ENCODE results near the gene ZNF785.

The ZNF785 gene

DNA sequence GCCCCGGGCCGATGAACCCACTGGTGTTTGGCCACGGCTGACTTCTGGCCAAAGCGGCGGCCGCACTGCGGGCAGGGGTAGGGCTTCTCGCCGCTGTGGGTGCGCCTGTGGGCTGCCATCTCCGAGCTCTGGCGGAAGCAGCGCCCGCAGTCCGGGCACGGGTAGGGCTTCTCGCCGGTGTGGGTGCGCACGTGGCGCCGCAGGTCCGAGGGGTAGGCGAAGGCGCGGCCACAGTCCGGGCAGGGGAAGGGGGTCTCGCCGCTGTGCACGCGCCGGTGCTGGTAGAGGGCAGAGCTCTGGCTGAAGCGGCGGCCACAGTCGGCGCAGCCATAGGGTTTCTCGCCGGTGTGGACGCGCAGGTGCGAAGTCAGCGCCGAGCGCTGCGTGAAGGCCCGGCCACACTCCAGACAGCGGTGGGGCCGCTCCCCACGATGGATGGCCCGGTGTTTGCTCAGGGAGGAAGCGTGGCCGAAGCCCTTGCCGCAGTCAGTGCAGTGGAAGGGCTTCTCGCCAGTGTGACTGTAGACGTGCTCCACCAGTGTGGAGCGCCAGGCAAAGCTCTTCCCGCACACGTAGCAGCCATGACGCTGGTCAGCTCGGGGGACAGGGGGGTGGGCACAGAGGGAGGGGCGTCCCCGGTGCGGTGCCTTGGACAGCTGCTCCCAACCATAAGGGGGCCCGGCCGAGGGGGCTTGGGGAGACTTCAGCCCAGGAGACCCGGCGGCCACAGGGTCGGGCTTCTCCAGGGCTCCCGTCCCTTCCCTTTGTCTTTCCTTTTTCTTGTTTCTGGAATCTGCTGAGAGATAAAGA is 30.0 kb downstream of the ZNF785 start:
- no peak for TF ChIP-seq Cebpa-rat (IDR thresholded peaks at IDR 0.05)
- Histone ChIP-seq H3K4me2 (peak overlapping the region in 3 of 11 experiments; percentile 84 to 97 (median 96); a peak in 4 of 22 replicates), H3K27ac (0 out of 22 replicates have a peak overlapping the region, but pooled peaks of 1 of the 11 experiments have one; percentile 94), H3K4me3 (no peak overlapping the region), H3K9me3 (replicated peaks in 1 of 11) (no peaks in the 10 kb centered on the region), H3K27me3 (peaks cover 0 to 15% (median 11%) of the 10 kb centered on the region in 11 experiments; a peak in 17 of 22 replicates), H3K36me3 (peaks cover 26 to 47% (median 39%) of the 10 kb centered on the region in 11 experiments), H3K4me1 (peaks cover 40 to 84% (median 55%) of the 10 kb centered on the region in 10 experiments), H4K20me1 (peaks cover 0 to 26% (median 0%) of the 10 kb centered on the region in 11 experiments; a peak in 8 of 22 replicates), H3K9ac (peak overlapping the region in 3 of 11 experiments; percentile 7 to 15 (median 14); a peak in 1 of 22 replicates)

DNA sequence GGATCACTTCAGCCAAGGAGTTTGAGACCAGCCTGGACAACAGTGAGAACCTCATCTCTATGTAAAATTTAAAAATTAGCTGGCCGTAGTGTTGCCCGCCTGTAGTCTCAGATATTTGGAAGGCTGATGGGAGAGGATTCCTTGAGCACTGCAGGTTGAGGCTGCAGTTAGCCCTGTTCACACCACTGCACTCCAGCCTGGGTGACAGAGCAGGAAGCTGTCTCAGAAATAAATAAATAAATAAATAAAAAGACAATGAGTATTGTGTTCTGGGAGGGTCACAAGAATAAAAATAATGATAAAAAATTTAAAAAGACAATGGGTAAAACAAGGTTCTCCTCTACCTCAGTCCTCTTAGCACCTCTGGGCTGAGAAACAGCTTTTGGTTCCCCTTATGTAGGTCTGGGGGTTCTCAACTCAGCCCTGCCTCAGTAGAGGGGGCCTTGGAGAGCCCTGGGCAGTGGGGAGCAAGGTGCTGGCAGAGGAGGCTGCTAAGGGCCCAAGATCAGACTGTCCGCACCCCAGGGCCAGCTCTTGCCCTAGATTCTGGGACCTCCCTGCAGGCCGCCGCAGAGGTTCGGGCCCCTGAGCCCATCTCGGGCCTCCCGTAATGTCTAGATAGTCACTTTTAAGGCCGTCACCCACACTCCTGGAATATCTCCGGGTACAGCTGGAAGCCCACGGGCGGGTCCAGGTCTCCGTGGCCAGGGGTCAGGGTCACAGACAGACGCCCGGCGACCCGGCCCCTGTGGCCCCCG is 30.8 kb downstream of the ZNF785 start:
- peaks cover 40 to 79% (median 48%) of the 10 kb centered on the region in 10 experiments for H3K4me1 ChIP-seq
- peaks cover 0 to 7% (median 4%) of the 10 kb centered on the region in 11 experiments; a peak in 12 of 22 replicates for H3K27me3 ChIP-seq
- peaks cover 26 to 51% (median 39%) of the 10 kb centered on the region in 11 experiments for H3K36me3 ChIP-seq

GRCh38 chr16:30553393-30553899 is 32.1 kb downstream of the ZNF785 start:
- Histone ChIP-seq H3K9me3 (replicated peaks in 1 of 11) (no peaks in the 10 kb centered on the region), H3K36me3 (peaks cover 26 to 53% (median 39%) of the 10 kb centered on the region in 11 experiments), H4K20me1 (peaks cover 0 to 26% (median 0%) of the 10 kb centered on the region in 11 experiments; a peak in 8 of 22 replicates), H3K4me1 (peaks cover 28 to 78% (median 38%) of the 10 kb centered on the region in 10 experiments), H3K27ac (peak overlapping the region in 6 of 11 experiments; percentile 24 to 43 (median 34); a peak in 9 of 22 replicates), H3K27me3 (no peaks in the 10 kb centered on the region), H3K9ac (peak overlapping the region in 2 of 11 experiments; percentile 10 to 28; a peak in 3 of 22 replicates), H3K4me3 (no peak overlapping the region), H3K4me2 (peak overlapping the region; percentile 8 to 80 (median 47); a peak in 20 of 22 replicates)
- no peak for TF ChIP-seq Cebpa-rat (IDR thresholded peaks at IDR 0.05)

More for the DNA sequence above, 30.8 kb downstream of the ZNF785 start:
- no peaks in the 10 kb centered on the region for H3K9me3 ChIP-seq (replicated peaks in 1 of 11)
- TF ChIP-seq Cebpa-rat (IDR thresholded peaks at IDR 0.05): no peak
- H3K4me3 ChIP-seq: no peak overlapping the region
- H4K20me1 ChIP-seq: peaks cover 0 to 26% (median 0%) of the 10 kb centered on the region in 11 experiments; a peak in 8 of 22 replicates
- H3K4me2 ChIP-seq: peak overlapping the region in 5 of 11 experiments; percentile 10 to 80 (median 71); a peak in 3 of 22 replicates
- no peak overlapping the region for H3K27ac ChIP-seq
- peak overlapping the region in 3 of 11 experiments; percentile 17 to 24 (median 19); a peak in 1 of 22 replicates for H3K9ac ChIP-seq

GRCh38 chr16:30552956-30553355 is 32.5 kb downstream of the ZNF785 start:
- TF ChIP-seq Cebpa-rat (IDR thresholded peaks at IDR 0.05): no peak
- peak overlapping the region; percentile 8 to 80 (median 47); a peak in 19 of 22 replicates for H3K4me2 ChIP-seq

GRCh38 chr16:30551781-30552180 is 33.7 kb downstream of the ZNF785 start:
- peaks cover 22 to 77% (median 31%) of the 10 kb centered on the region in 10 experiments for H3K4me1 ChIP-seq
- H3K4me2 ChIP-seq: peak overlapping the region in 3 of 11 experiments; percentile 37 to 78 (median 58); a peak in 6 of 22 replicates
- no peak for TF ChIP-seq Cebpa-rat (IDR thresholded peaks at IDR 0.05)

More at GRCh38 chr16:30552956-30553355, 32.5 kb downstream of the ZNF785 start:
- no peak overlapping the region for H3K4me3 ChIP-seq
- peaks cover 0 to 26% (median 0%) of the 10 kb centered on the region in 11 experiments; a peak in 8 of 22 replicates for H4K20me1 ChIP-seq
- H3K27ac ChIP-seq: peak overlapping the region in 6 of 11 experiments; percentile 24 to 43 (median 34); a peak in 8 of 22 replicates
- peaks cover 28 to 79% (median 37%) of the 10 kb centered on the region in 10 experiments for H3K4me1 ChIP-seq
- H3K9me3 ChIP-seq (replicated peaks in 1 of 11): no peaks in the 10 kb centered on the region
- H3K9ac ChIP-seq: peak overlapping the region in 2 of 11 experiments; percentile 10 to 28; a peak in 3 of 22 replicates
- H3K36me3 ChIP-seq: peaks cover 26 to 53% (median 39%) of the 10 kb centered on the region in 11 experiments
- no peaks in the 10 kb centered on the region for H3K27me3 ChIP-seq

DNA sequence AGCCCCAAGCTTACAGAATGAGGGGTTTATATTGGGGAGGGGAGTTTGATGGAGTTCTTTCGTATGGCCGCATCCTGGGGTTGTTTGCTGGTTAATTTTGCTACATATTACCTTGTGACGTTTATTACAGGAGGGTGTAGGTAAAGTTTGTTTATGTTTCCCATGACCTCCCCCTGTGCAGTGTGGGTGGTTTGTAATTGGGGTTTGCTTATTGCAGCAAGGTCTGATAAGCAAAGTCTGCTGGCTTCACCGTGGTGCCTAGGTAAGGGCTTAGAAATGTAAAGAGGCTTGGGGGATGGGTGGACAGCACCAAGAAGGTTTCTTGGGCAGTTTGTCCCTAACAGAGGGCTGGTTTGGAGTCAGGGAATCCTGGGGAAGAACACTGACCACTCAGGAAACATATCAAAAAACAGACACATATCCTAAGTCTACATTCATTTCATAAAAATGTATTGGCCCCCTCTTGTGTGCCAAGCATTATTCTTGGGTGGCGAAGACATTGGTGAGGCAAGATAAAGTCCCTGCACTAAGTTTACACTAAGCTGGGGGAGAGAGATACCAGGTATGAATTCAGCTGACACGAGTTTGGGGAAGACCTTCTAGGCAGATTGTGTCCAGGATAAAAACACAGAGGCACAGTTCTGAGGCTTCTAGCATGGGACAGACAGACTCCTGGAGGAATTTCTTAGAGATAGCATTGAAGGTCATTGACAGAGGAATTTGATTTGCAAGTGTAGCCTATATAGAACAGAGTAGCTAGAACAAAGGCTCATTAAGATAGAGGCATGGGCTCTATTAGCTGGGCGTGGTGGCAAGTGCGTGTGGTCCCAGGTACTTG is 36.9 kb downstream of the ZNF785 start:
- peaks cover 0 to 24% (median 13%) of the 10 kb centered on the region in 11 experiments; a peak in 10 of 22 replicates for H3K36me3 ChIP-seq
- H3K27ac ChIP-seq: no peak overlapping the region
- no peak for TF ChIP-seq Cebpa-rat (IDR thresholded peaks at IDR 0.05)
- H4K20me1 ChIP-seq: peaks cover 0 to 11% (median 0%) of the 10 kb centered on the region in 11 experiments; a peak in 4 of 22 replicates
- peaks cover 6 to 64% (median 15%) of the 10 kb centered on the region in 10 experiments; a peak in 19 of 20 replicates for H3K4me1 ChIP-seq
- peak overlapping the region in 3 of 11 experiments; percentile 25 to 67 (median 44); a peak in 4 of 22 replicates for H3K4me2 ChIP-seq
- no peaks in the 10 kb centered on the region for H3K27me3 ChIP-seq
- no peaks in the 10 kb centered on the region for H3K9me3 ChIP-seq (replicated peaks in 1 of 11)
- H3K9ac ChIP-seq: 0 out of 22 replicates have a peak overlapping the region, but pooled peaks of 1 of the 11 experiments have one; percentile 7
- H3K4me3 ChIP-seq: no peak overlapping the region

More at GRCh38 chr16:30551781-30552180, 33.7 kb downstream of the ZNF785 start:
- H3K9me3 ChIP-seq (replicated peaks in 1 of 11): no peaks in the 10 kb centered on the region
- no peaks in the 10 kb centered on the region for H3K27me3 ChIP-seq
- H4K20me1 ChIP-seq: peaks cover 0 to 26% (median 0%) of the 10 kb centered on the region in 11 experiments; a peak in 8 of 22 replicates
- peak overlapping the region in 1 of 11 experiments; percentile 30; a peak in 1 of 22 replicates for H3K27ac ChIP-seq
- H3K9ac ChIP-seq: 0 out of 22 replicates have a peak overlapping the region, but pooled peaks of 2 of the 11 experiments have one; percentile 22 to 48
- H3K36me3 ChIP-seq: peaks cover 26 to 53% (median 39%) of the 10 kb centered on the region in 11 experiments
- H3K4me3 ChIP-seq: no peak overlapping the region

- no peaks in the 10 kb centered on the region for H3K9me3 ChIP-seq (replicated peaks in 1 of 11)
- TF ChIP-seq Cebpa-rat (IDR thresholded peaks at IDR 0.05): no peak
Observed at GRCh38 chr16:30546115-30546514, 39.4 kb downstream of the ZNF785 start.

More at GRCh38 chr16:30546115-30546514, 39.4 kb downstream of the ZNF785 start:
- Histone ChIP-seq H3K36me3 (peaks cover 0 to 5% (median 0%) of the 10 kb centered on the region in 11 experiments; a peak in 1 of 22 replicates), H4K20me1 (no peaks in the 10 kb centered on the region), H3K27ac (peak overlapping the region in 2 of 11 experiments; percentile 15 to 26; a peak in 1 of 22 replicates), H3K27me3 (no peaks in the 10 kb centered on the region), H3K4me2 (peak overlapping the region in 5 of 11 experiments; percentile 6 to 80 (median 36); a peak in 7 of 22 replicates), H3K4me1 (peaks cover 0 to 57% (median 12%) of the 10 kb centered on the region in 10 experiments; a peak in 13 of 20 replicates), H3K4me3 (no peak overlapping the region), H3K9ac (peak overlapping the region in 1 of 11 experiments; percentile 40; a peak in 1 of 22 replicates)

Measured in BLaER1 treated with 17β-estradiol and CSF1 and Interleukin-3, amounts not matched to agents 10 nM and 100 nM (cell line).